Keratinocyte (primary cell): ENCODE measurements around the gene ORMDL2.
A peak's percentile ranks its signal among the peaks of the same experiment; 100 is the strongest.

Experiments used
- EZH2 ChIP-seq: IDR thresholded peaks from one replicate; pipeline ENCODE4 v1.6.1; 2012; ENCODE audit warnings: inconsistent platforms, mild to moderate bottlenecking, low read length, moderate library complexity
- TF ChIP-seq, protein P1 (sequence below), 3 experiments: IDR thresholded peaks in 1 of 3; conservative IDR thresholded peaks in 1 of 3; optimal IDR thresholded peaks in 1 of 3; 2 replicates in 2 of 3; 3 replicates in 1 of 3; pipeline versions ENCODE3 to v1.5.1; 2011; ENCODE audit warnings: low read length in 3 of 3, mild to moderate bottlenecking in 3 of 3, moderate library complexity in 2 of 3, control low read depth in 1 of 3, inconsistent platforms in 1 of 3; ENCODE audit not compliant: insufficient read depth in 2 of 3; ENCODE audit errors: extremely low read depth in 1 of 3

DNA sequence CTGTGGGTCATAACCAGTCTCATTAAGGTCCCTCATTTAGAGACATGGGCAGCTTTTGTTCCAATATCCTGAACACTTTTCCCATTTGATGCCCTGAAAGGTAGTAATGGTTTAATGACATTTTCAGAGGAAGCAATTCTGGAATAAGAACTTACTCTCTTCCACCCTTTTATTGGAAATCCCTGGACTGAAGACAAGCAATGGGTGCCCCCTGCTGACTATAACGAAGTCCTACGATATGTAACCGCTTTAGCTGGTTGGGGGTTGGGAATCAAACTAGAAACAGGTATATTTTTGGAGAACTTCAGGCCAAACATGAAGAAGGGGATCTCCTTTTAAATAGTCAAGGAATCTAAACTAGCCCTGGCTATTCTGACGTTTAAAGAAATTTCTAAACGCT is 20.8 kb upstream of the ORMDL2 start:
- no peak for TF ChIP-seq EZH2
- TF ChIP-seq, protein P1, sequence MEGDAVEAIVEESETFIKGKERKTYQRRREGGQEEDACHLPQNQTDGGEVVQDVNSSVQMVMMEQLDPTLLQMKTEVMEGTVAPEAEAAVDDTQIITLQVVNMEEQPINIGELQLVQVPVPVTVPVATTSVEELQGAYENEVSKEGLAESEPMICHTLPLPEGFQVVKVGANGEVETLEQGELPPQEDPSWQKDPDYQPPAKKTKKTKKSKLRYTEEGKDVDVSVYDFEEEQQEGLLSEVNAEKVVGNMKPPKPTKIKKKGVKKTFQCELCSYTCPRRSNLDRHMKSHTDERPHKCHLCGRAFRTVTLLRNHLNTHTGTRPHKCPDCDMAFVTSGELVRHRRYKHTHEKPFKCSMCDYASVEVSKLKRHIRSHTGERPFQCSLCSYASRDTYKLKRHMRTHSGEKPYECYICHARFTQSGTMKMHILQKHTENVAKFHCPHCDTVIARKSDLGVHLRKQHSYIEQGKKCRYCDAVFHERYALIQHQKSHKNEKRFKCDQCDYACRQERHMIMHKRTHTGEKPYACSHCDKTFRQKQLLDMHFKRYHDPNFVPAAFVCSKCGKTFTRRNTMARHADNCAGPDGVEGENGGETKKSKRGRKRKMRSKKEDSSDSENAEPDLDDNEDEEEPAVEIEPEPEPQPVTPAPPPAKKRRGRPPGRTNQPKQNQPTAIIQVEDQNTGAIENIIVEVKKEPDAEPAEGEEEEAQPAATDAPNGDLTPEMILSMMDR (optimal IDR thresholded peaks at IDR 0.05 in 1 of 3, IDR thresholded peaks at IDR 0.05 in 1 of 3, conservative IDR thresholded peaks at IDR 0.05 in 1 of 3; ENCODE audit: extremely low read depth in 1 of 3, insufficient read depth in 2 of 3, low read length in 3 of 3) = peak in 2 of 3 experiments; percentile 36 to 37
